ENCODE measurements around the gene SLC35A3.

Gene SLC35A3

DNA sequence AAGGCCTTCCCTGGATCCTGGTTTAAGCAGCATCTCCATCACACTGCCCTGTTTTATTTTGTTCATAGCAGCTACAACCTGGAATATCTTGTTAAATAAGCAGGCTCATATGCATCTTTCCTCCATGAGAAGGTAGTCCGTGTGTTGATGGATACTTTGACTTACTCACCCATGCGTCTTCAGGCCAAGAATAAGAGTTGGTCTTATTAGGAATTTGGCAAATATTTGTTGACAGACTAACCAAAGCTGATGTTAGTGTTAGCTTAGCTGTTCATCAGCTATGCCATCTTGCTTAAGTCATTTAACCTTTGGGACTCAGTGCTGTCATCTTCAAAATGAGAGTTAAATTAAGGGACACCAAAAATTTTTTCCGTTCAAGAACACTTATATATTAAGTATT lies 103.7 kb downstream of the SLC35A3 start:
- Histone ChIP-seq H3K4me2 (ENCODE audit: low read length) (no peak overlapping the region), H2AFZ (no peak overlapping the region), H3K27ac (no peak overlapping the region), H3K4me1 (peaks cover 28% of the 10 kb centered on the region), H3K79me2 (peaks cover 2% of the 10 kb centered on the region), H3K9ac (no peak overlapping the region), H3K9me3 (ENCODE audit: control insufficient read depth, low read length) (no peaks in the 10 kb centered on the region), H3K27me3 (ENCODE audit: control insufficient read depth, insufficient read depth, low read length) (no peaks in the 10 kb centered on the region), H3K36me3 (ENCODE audit: control insufficient read depth, insufficient read depth, low read length) (no peaks in the 10 kb centered on the region), H3K4me3 (ENCODE audit: low read depth, low read length) (no peak overlapping the region)
- TF ChIP-seq, protein P1, sequence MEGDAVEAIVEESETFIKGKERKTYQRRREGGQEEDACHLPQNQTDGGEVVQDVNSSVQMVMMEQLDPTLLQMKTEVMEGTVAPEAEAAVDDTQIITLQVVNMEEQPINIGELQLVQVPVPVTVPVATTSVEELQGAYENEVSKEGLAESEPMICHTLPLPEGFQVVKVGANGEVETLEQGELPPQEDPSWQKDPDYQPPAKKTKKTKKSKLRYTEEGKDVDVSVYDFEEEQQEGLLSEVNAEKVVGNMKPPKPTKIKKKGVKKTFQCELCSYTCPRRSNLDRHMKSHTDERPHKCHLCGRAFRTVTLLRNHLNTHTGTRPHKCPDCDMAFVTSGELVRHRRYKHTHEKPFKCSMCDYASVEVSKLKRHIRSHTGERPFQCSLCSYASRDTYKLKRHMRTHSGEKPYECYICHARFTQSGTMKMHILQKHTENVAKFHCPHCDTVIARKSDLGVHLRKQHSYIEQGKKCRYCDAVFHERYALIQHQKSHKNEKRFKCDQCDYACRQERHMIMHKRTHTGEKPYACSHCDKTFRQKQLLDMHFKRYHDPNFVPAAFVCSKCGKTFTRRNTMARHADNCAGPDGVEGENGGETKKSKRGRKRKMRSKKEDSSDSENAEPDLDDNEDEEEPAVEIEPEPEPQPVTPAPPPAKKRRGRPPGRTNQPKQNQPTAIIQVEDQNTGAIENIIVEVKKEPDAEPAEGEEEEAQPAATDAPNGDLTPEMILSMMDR (IDR thresholded peaks at IDR 0.05): no peak

GRCh38 chr1:100074604-100075395 lies 105.0 kb downstream of the SLC35A3 start:
- Histone ChIP-seq H3K4me3 (ENCODE audit: low read depth, low read length) (no peak overlapping the region), H3K4me1 (peaks cover 30% of the 10 kb centered on the region), H3K4me2 (ENCODE audit: low read length) (peak overlapping the region; percentile 23), H3K27me3 (ENCODE audit: control insufficient read depth, insufficient read depth, low read length) (no peaks in the 10 kb centered on the region), H3K79me2 (peaks cover 2% of the 10 kb centered on the region), H3K9me3 (ENCODE audit: control insufficient read depth, low read length) (no peaks in the 10 kb centered on the region), H3K36me3 (ENCODE audit: control insufficient read depth, insufficient read depth, low read length) (no peaks in the 10 kb centered on the region), H2AFZ (no peak overlapping the region), H3K9ac (no peak overlapping the region), H3K27ac (peak overlapping the region; percentile 94)
- TF ChIP-seq, protein P1 (IDR thresholded peaks at IDR 0.05): no peak

GRCh38 chr1:100075773-100076172 lies 106.0 kb downstream of the SLC35A3 start:
- H3K36me3 ChIP-seq (ENCODE audit: control insufficient read depth, insufficient read depth, low read length): no peaks in the 10 kb centered on the region
- H3K4me3 ChIP-seq (ENCODE audit: low read depth, low read length): no peak overlapping the region
- TF ChIP-seq, protein P1 (IDR thresholded peaks at IDR 0.05): no peak
- no peak overlapping the region for H2AFZ ChIP-seq
- H3K9me3 ChIP-seq (ENCODE audit: control insufficient read depth, low read length): no peaks in the 10 kb centered on the region
- H3K9ac ChIP-seq: no peak overlapping the region
- H3K79me2 ChIP-seq: peaks cover 2% of the 10 kb centered on the region
- peaks cover 26% of the 10 kb centered on the region for H3K4me1 ChIP-seq
- H3K4me2 ChIP-seq (ENCODE audit: low read length): no peak overlapping the region
- H3K27ac ChIP-seq: peak overlapping the region; percentile 94
- no peaks in the 10 kb centered on the region for H3K27me3 ChIP-seq (ENCODE audit: control insufficient read depth, insufficient read depth, low read length)

DNA sequence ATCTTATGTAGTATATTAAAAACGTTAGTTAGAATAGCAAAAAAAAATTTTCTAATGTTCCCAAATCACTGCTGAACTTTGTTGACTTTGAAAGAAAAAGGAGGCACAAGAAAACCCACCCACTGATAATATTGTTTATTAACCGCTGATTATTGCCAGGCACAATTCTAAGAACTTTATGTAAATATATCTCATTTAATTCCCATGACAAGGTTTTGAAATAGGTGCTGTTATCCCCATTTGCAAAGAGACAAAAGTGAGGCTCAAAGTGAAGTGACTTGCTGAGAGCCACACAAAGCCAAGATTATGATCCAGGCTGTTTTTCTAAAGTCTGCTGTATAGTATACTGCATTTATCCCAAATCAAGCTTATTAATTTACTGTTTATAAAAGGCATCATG lies 106.5 kb downstream of the SLC35A3 start:
- TF ChIP-seq, protein P1 (IDR thresholded peaks at IDR 0.05): no peak
- Histone ChIP-seq H3K27ac (peak overlapping the region; percentile 94), H3K9ac (no peak overlapping the region), H2AFZ (no peak overlapping the region), H3K9me3 (ENCODE audit: control insufficient read depth, low read length) (no peaks in the 10 kb centered on the region), H3K27me3 (ENCODE audit: control insufficient read depth, insufficient read depth, low read length) (no peaks in the 10 kb centered on the region), H3K4me3 (ENCODE audit: low read depth, low read length) (no peak overlapping the region), H3K4me1 (peaks cover 25% of the 10 kb centered on the region), H3K4me2 (ENCODE audit: low read length) (no peak overlapping the region), H3K36me3 (ENCODE audit: control insufficient read depth, insufficient read depth, low read length) (no peaks in the 10 kb centered on the region), H3K79me2 (peaks cover 2% of the 10 kb centered on the region)

- peaks cover 21% of the 10 kb centered on the region for H3K4me1 ChIP-seq
- H3K4me3 ChIP-seq (ENCODE audit: low read depth, low read length): no peak overlapping the region
- no peaks in the 10 kb centered on the region for H3K9me3 ChIP-seq (ENCODE audit: control insufficient read depth, low read length)
- no peak overlapping the region for H3K4me2 ChIP-seq (ENCODE audit: low read length)
- TF ChIP-seq, protein P1 (IDR thresholded peaks at IDR 0.05): no peak
- H3K27ac ChIP-seq: peak overlapping the region; percentile 94
- no peak overlapping the region for H2AFZ ChIP-seq
- H3K79me2 ChIP-seq: peaks cover 2% of the 10 kb centered on the region
- H3K36me3 ChIP-seq (ENCODE audit: control insufficient read depth, insufficient read depth, low read length): no peaks in the 10 kb centered on the region
- no peak overlapping the region for H3K9ac ChIP-seq
- no peaks in the 10 kb centered on the region for H3K27me3 ChIP-seq (ENCODE audit: control insufficient read depth, insufficient read depth, low read length)
Measured at GRCh38 chr1:100076744-100077143, 106.9 kb downstream of the SLC35A3 start.

All from parathyroid adenoma (tissue), 2 donors.